T-helper 2 cell treated with Interferon-gamma antibody and Interleukin-4, amounts not matched to agents 5 μg/mL and 100 μg/mL, for 36 hours (primary cell): ENCODE measurements around the gene ICAM2.
"Not testable (repeated sequence)": the region's sequence is repeated elsewhere in the genome, so short reads cannot be mapped to it uniquely, and the experiment has no call there.

Source experiments
- DNase-seq: peaks from one replicate; pipeline ENCODE4 v3.0.0; 2021; ENCODE audit warnings: low spot score
- H3K27ac Mint-ChIP-seq: one replicate; pipeline ENCODE4 v1.8.0; 2021; ENCODE audit warnings: mild to moderate bottlenecking, mixed read lengths
- H3K27me3 Mint-ChIP-seq: one replicate; pipeline ENCODE4 v1.8.0; 2021; ENCODE audit warnings: low read depth, mixed read lengths
- H3K36me3 Mint-ChIP-seq: one replicate; pipeline ENCODE4 v1.8.0; 2021; ENCODE audit warnings: low read depth, mixed read lengths
- H3K4me1 Mint-ChIP-seq: one replicate; pipeline ENCODE4 v1.8.0; 2021; ENCODE audit warnings: low read depth, mixed read lengths
- H3K4me3 Mint-ChIP-seq: one replicate; pipeline ENCODE4 v1.8.0; 2022; ENCODE audit warnings: mild to moderate bottlenecking, moderate library complexity, mixed read lengths
- H3K9me3 Mint-ChIP-seq: one replicate; pipeline ENCODE4 v1.8.0; 2021; ENCODE audit warnings: mixed read lengths

The ICAM2 gene

DNA sequence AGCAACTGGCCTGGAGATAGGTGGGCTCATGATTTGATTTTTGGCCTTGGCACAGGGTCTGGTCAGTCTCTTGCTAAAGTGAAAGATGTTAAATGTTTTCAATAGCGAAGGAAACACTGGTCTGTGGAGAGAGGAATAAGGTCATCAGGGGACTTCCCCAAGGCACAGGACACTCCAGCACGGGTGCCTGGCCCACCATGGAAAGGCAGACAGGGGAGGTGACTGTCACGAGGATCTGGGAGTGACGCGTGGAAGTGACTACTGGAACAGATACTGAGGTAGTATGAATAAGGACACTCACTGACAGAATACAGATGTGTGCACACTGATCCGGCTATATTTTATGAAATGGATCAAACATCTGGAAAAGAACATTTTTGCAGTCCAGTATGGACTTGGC lies 16.7 kb upstream of the ICAM2 start:
- DNase-seq, result no peak
- H3K4me1 Mint-ChIP-seq, result peaks cover 8% of the 10 kb centered on the region
- peaks cover 61% of the 10 kb centered on the region for H3K36me3 Mint-ChIP-seq
- H3K27ac Mint-ChIP-seq, result no peak overlapping the region
- no peaks in the 10 kb centered on the region for H3K27me3 Mint-ChIP-seq
- no peak overlapping the region for H3K4me3 Mint-ChIP-seq
- H3K9me3 Mint-ChIP-seq, result no peaks in the 10 kb centered on the region

DNA sequence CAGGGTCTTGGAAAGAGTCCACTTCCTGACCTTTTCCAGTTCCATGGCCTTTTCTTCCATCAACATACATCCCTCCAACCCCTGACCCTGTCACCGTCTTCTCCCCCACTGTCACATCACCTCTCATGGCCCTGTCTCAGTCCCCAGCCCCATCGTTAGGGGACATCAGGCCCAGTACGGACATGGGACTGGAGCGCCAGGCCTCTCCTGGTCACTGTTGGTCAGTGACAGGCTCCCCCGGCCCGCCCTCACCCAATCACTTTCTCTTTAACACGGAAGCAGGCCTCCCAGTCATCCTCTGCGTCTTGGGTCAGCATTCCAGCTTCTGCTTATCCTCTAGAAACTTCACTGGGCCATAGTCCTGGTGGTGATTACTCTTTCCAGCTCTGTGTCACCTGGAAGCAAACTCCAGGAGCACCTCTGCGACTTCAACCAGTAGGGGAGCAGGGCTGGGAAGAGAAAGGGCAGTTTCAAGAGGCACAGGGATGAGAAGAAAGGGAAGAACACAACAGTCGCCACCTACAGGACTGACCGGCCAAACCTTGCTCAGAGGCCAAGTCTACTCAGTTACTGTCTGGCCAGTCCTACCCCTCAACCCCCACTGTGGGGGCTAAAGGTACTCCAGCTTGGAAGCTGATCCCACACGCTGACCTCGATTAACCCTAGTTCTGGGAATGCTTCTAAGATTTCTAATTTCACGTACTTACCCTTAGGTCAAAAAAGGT lies 15.9 kb upstream of the ICAM2 start:
- H3K4me1 Mint-ChIP-seq, result peaks cover 8% of the 10 kb centered on the region
- peak overlapping the region; percentile 32 for H3K27ac Mint-ChIP-seq
- no peak for DNase-seq
- H3K27me3 Mint-ChIP-seq, result no peaks in the 10 kb centered on the region
- peaks cover 58% of the 10 kb centered on the region for H3K36me3 Mint-ChIP-seq
- H3K4me3 Mint-ChIP-seq, result no peak overlapping the region
- H3K9me3 Mint-ChIP-seq, result no peaks in the 10 kb centered on the region

DNA sequence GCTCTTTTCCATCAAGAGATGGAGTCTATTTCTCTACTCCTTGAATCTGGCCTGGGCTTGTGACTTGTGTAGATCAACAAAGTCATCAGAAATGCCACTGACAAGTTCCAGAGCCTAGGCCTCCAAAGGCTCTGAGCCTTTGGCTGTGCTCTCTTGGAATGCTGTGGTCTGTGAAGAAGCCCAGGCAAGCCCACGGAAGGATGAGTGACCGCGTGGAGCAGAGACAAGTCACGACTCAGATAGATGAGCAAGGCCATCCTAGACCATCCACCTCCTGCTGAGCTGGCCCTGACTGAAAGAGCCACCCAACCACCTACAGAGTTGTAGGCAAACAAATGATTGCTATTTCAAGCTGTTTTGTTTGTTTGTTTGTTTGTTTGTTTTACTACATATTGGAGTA lies 11.6 kb upstream of the ICAM2 start:
- Mint-ChIP-seq H3K4me1 (peaks cover 23% of the 10 kb centered on the region), H3K9me3 (no peaks in the 10 kb centered on the region)

DNA sequence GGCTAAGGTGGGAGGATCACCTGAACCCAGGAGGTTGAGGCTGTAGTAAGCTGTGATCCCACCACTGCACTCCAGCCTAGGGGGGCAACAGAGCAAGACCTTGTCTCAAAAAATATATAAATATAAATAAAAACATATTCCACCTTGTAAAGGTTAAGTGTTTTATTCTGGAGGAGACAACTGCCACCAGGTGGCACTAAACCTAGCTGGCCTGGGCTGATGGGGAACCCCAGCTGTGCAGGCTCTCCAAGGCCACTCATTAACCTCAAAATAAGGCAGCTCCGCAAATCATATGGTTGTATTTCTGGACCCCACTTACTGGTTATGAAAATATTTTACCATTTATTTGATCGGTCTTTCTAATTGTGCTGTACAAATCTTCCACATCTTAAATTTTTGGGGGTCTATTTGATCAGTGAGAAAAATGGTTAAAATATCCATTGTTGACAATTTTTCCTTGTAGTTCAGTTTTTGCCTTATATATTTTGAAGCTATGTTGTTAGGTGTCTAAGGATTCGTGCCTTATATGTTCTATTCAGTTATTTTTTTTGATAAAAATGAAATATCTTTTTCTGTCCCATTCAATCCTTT lies 8.5 kb upstream of the ICAM2 start:
- peak; percentile 62 for DNase-seq
- peaks cover 44% of the 10 kb centered on the region for H3K4me1 Mint-ChIP-seq
- no peaks in the 10 kb centered on the region for H3K9me3 Mint-ChIP-seq
- H3K27ac Mint-ChIP-seq, result no peak overlapping the region
- peaks cover 22% of the 10 kb centered on the region for H3K36me3 Mint-ChIP-seq
- no peak overlapping the region for H3K4me3 Mint-ChIP-seq
- H3K27me3 Mint-ChIP-seq, result no peaks in the 10 kb centered on the region

More for the DNA sequence above, 11.6 kb upstream of the ICAM2 start:
- no peaks in the 10 kb centered on the region for H3K27me3 Mint-ChIP-seq
- no peak overlapping the region for H3K4me3 Mint-ChIP-seq
- no peak for DNase-seq
- no peak overlapping the region for H3K27ac Mint-ChIP-seq
- H3K36me3 Mint-ChIP-seq, result peaks cover 36% of the 10 kb centered on the region

DNA sequence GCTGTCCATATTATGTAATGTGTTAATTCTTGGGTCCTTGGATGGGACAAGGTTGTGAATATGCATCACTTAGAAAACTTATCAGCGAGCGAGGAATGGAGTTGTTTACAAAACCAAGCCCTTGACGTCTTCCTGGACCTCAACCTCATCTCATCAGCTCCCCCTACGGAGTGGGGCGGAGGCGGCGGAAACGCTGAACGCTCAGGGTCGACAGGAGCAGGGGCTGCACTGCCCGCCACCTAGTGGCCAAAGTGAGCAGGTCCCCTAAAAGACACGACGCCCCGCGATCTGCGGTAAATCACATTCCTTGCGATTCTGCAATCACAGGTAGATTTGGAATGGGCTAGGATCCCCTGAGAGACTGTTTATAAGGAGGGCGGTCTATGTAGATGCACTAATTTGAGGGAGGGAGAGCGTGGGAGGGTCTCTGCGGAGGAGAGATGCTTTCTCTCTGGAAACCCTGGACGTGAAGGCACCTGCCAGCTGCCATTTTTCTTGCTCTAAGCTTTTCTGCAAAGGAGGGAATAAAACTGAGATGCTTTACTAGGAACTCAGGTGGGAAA lies 5.4 kb upstream of the ICAM2 start:
- DNase-seq, result peak; percentile 86
- Mint-ChIP-seq H3K27ac (peak overlapping the region; percentile 93), H3K4me1 (peaks cover 60% of the 10 kb centered on the region), H3K27me3 (no peaks in the 10 kb centered on the region), H3K36me3 (peaks cover 13% of the 10 kb centered on the region), H3K9me3 (no peaks in the 10 kb centered on the region), H3K4me3 (peak overlapping the region; percentile 85)

DNA sequence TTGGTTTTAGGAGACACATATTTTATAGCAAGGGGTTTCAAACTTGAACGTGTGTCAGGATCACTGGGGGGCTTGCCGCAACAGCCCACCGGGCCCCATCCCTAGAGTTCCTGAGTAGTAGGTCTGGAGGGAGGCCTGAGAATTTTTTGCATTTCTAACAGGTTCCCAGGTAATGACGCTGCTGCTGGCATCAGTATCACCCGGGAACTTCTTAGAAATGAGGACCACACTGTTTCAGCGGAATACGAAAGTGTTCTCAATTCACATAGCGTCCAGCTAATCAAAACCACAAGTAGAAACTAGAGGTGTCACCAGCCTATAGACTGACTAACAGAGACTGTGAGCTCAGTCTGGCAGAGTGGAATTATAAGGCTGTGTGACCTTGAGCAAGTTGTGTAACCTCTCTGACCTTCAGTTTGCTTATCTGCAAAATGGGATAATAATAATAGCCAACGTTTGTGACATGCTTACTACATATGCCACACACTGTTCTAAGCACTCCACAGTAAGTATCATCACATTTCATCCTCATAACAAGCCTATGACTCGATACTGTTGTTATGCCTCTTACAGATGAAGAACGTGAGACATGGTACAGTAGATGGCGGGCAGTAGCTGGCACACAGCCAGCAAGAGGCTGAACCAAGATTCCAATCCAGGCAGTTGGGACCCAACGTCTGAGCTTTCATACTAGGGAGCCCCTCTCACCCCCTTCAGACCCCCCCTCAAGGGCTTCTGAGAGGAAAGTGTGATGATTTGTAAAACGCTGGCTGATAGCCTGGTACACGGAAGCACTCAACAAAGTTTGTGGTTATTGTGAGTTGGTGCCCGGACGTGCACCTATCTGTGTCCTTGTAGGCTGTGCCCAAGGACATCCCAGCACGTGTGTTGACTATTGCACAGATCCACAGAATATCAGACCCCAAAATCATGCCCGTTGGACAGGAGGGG lies 4.6 kb upstream of the ICAM2 start:
- peak overlapping the region; percentile 85 for H3K4me3 Mint-ChIP-seq
- peaks cover 11% of the 10 kb centered on the region for H3K36me3 Mint-ChIP-seq
- H3K27me3 Mint-ChIP-seq, result no peaks in the 10 kb centered on the region
- no peaks in the 10 kb centered on the region for H3K9me3 Mint-ChIP-seq
- DNase-seq, result peak; percentile 56
- peaks cover 60% of the 10 kb centered on the region for H3K4me1 Mint-ChIP-seq
- peak overlapping the region; percentile 93 for H3K27ac Mint-ChIP-seq

DNA sequence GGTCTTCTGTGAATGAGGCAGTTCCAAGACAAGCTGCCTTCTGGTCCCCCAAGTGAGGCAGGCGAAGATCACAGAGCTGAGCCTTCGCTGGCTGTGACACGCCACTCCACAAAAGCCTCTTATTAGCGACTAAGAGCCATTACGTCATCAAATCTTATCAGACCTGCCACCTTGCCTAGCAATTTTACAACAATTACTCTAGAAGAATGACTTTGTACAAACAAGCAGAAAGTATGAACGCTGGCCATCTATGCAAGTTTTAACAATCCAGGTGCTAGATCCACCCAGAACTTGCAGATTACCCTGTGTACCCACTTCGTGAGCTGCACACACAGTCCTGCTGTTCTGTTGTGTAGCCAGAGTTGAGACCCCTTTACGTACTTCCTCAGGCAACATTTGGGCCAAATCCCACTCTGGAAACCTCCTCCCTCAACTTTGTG lies 3.8 kb upstream of the ICAM2 start:
- Mint-ChIP-seq H3K4me3 (peak overlapping the region; percentile 85), H3K27me3 (no peaks in the 10 kb centered on the region), H3K27ac (peak overlapping the region; percentile 93), H3K36me3 (peaks cover 11% of the 10 kb centered on the region), H3K4me1 (peaks cover 56% of the 10 kb centered on the region), H3K9me3 (no peaks in the 10 kb centered on the region)
- no peak for DNase-seq

DNA sequence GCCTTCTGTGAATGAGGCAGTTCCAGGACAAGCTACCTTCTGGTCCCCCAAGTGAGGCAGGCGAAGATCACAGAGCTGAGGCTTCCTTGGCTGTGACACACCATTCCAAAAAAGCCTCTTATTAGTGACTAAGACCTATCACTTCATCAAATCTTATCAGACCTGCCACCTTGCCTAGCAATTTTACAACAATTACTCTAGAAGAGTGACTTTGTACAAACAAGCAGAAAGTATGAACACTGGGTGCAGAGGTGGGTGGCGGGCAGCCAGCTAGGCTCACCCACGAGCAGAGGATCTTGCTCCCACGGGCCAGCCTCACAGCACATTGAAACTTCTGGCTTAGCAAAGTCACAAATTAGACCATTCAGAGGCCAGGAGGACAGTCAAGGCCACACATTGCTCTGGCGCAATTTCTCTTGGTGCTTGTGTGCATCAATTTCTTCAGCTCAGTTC lies 2.2 kb upstream of the ICAM2 start:
- peaks cover 58% of the 10 kb centered on the region for H3K4me1 Mint-ChIP-seq
- H3K36me3 Mint-ChIP-seq, result peaks cover 14% of the 10 kb centered on the region
- H3K9me3 Mint-ChIP-seq, result peaks cover 2% of the 10 kb centered on the region
- H3K27ac Mint-ChIP-seq, result peak overlapping the region; percentile 100
- no peaks in the 10 kb centered on the region for H3K27me3 Mint-ChIP-seq
- peak overlapping the region; percentile 74 for H3K4me3 Mint-ChIP-seq
- no peak for DNase-seq

DNA sequence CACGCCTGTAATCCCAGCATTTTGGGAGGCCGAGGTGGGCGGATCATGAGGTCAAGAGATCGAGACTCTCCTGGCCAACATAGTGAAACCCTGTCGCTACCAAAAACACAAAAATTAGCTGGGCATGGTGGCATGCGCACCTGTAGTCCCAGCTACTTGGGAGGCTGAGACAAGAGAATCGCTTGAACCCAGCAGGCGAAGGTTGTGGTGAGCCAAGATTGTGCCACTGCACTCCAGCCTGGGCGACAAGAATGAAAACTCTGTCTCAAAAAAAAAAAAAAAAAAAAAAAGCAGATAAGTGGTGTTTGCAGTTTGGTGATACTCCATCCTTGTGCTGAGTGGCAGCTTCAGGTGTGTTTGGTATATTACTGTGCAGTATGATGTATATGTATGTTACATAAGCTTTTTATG lies 877 bp downstream of the ICAM2 start:
- H3K4me1 Mint-ChIP-seq, result peaks cover 58% of the 10 kb centered on the region
- H3K36me3 Mint-ChIP-seq, result peaks cover 25% of the 10 kb centered on the region
- not testable (repeated sequence) for H3K9me3 Mint-ChIP-seq, DNase-seq, H3K27me3 Mint-ChIP-seq
- peak overlapping the region; percentile 100 for H3K27ac Mint-ChIP-seq
- peak overlapping the region; percentile 100 for H3K4me3 Mint-ChIP-seq

DNA sequence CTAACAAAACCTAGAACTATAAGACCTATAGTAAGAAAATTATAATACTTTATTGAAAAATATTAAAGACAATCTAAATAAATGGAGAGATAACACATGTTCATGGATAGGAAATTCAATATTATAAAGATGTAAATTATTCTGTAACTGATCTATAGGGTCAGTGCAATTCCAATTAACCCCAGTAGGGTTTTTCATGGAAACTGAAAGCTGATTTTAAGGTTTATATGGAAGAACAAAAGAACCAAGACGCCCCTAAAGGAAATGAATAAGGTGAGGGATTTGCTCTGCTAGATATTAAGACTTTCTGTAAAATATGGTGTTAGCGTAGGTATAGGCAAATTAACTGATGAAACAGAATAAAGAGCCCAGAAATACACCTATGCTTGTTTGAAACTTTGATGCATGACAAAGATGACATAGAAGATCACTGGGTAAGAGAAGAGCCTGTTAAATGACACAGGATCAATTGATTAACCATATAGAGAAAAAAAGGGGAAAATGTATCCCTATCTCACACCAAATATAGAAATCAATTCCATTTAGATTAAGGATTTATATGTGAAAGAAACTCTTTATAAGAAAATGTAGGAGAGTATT lies 3.0 kb downstream of the ICAM2 start:
- peaks cover 3% of the 10 kb centered on the region for H3K9me3 Mint-ChIP-seq
- DNase-seq, result no peak
- H3K4me1 Mint-ChIP-seq, result peaks cover 56% of the 10 kb centered on the region
- H3K4me3 Mint-ChIP-seq, result peak overlapping the region; percentile 100
- H3K27ac Mint-ChIP-seq, result peak overlapping the region; percentile 98
- H3K27me3 Mint-ChIP-seq, result no peaks in the 10 kb centered on the region
- H3K36me3 Mint-ChIP-seq, result peaks cover 23% of the 10 kb centered on the region

DNA sequence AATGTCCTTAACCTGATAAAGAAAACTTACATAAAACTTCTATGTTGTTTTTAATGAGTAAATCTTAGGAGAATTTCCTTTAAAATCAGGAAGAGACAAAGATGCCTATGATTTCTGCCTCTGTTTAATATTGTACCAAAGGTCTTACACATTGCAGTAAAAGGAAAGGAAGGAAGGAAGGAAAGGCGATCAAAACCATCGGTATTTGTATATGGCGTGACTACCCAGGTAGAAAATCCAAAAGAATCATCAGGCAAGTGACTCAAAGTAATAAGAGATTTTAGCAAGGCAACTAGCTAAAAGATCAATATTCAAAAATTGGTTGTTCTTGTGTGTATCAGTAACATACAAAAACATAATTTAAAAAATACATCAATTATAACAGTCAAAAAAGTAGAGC lies 3.5 kb downstream of the ICAM2 start:
- peaks cover 23% of the 10 kb centered on the region for H3K36me3 Mint-ChIP-seq
- DNase-seq, result no peak
- H3K27me3 Mint-ChIP-seq, result no peaks in the 10 kb centered on the region
- H3K4me1 Mint-ChIP-seq, result peaks cover 53% of the 10 kb centered on the region
- H3K9me3 Mint-ChIP-seq, result peaks cover 3% of the 10 kb centered on the region
- peak overlapping the region; percentile 98 for H3K27ac Mint-ChIP-seq
- peak overlapping the region; percentile 100 for H3K4me3 Mint-ChIP-seq

DNA sequence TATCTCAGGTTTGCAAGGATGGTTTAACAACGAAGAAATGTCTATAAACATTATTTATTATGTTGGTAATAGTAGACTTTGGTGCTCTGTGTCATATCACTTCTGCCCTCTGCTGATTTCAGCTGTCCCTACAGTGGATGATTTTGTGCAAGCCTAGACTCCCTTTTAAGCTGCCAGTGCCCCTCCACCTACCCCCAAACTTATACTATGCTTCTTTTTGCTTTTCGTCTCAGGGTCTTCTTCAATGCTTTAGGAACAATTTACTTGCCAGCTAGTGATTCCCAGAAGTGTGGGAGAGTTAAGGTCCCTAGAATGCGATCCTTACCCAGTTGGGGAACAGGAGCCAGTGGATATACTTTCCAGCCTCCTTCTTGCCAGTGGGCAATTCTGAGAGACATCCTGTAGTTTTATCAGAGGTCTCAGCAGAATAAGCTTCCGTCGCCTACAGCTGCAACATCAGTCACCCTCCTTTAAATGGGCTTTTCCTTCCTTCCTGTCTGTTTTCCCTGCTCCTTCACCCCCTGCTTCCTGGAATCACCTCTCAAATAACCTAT lies 4.1 kb downstream of the ICAM2 start:
- H3K27me3 Mint-ChIP-seq, result no peaks in the 10 kb centered on the region
- H3K4me3 Mint-ChIP-seq, result peak overlapping the region; percentile 100
- peaks cover 27% of the 10 kb centered on the region for H3K36me3 Mint-ChIP-seq
- H3K9me3 Mint-ChIP-seq, result peaks cover 3% of the 10 kb centered on the region
- peaks cover 56% of the 10 kb centered on the region for H3K4me1 Mint-ChIP-seq
- peak overlapping the region; percentile 98 for H3K27ac Mint-ChIP-seq
- DNase-seq, result no peak

DNA sequence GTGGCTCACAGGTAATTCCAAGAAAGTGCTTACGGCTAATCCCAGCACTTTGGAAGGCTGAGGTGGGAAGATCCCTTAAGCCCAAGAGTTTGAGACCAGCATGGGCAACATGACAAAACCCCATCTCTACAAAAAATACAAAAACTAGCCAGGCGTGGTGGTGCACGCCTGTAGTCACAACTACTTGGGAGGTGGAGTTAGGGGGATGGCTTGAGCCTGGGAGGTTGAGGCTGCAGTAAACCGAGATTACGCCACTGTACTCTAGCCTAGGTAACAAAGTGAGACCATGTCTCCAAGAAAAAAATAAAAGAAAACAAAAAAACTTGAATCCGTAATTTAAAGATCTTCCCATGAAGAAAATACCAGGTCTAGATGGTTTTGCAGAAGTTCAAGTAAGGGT lies 5.0 kb downstream of the ICAM2 start:
- Mint-ChIP-seq H3K36me3 (peaks cover 31% of the 10 kb centered on the region), H3K4me3 (peak overlapping the region; percentile 100), H3K27me3 (no peaks in the 10 kb centered on the region), H3K9me3 (peaks cover 3% of the 10 kb centered on the region), H3K4me1 (peaks cover 52% of the 10 kb centered on the region), H3K27ac (peak overlapping the region; percentile 98)
- DNase-seq, result no peak
